Upper lobe of left lung (tissue), 6 donors: ENCODE results near the gene DLG4. TPM values are rescaled to one million over a fixed set of nuclear protein-coding genes. Genes with fewer than 3 reads are reported as not detected.

Source experiments
- ATAC-seq, 2 donors: fragments of 200-7000 bp; cut with Tn5 transposase; one replicate each; pipeline ENCODE4 v1.9.1; 2022; ENCODE audit warnings: mild to moderate bottlenecking in 2 of 2, moderate library complexity in 2 of 2; ENCODE audit not compliant: low FRiP score in 2 of 2
- DNase-seq, 2 donors: peaks; one replicate each; pipeline ENCODE4 v3.0.0-alpha.2; 2019 to 2020
- H3K27ac ChIP-seq, 4 donors: fragments of 200-600 bp; sonication (generic); one replicate each; pipeline ENCODE4 v1.5.1; 2016 to 2019
- H3K27me3 ChIP-seq, 4 donors: fragments of 200-600 bp; sonication (generic); one replicate each; pipeline ENCODE4 v1.5.1; 2017 to 2019
- H3K36me3 ChIP-seq, 4 donors: fragments of 200-600 bp; sonication (generic); one replicate each; pipeline ENCODE4 v1.5.1; 2016 to 2019
- H3K4me1 ChIP-seq, 4 donors: fragments of 200-600 bp; sonication (generic); one replicate each; pipeline ENCODE4 v1.5.1; 2018 to 2019
- H3K4me3 ChIP-seq, 4 donors: fragments of 200-600 bp; sonication (generic); one replicate each; pipeline ENCODE4 v1.5.1; 2017 to 2019; ENCODE audit warnings: mild to moderate bottlenecking in 2 of 4, moderate library complexity in 1 of 4
- H3K9me3 ChIP-seq, 4 donors: fragments of 200-600 bp; sonication (generic); one replicate each; pipeline ENCODE4 v1.5.1; 2018 to 2019
- EP300 ChIP-seq, 4 donors: sonication (generic); formaldehyde crosslinking; IDR thresholded peaks; one replicate each; pipeline ENCODE4 v1.5.1; 2017; ENCODE audit warnings: antibody characterized with exemption in 4 of 4, control low read depth in 2 of 4
- POLR2A ChIP-seq, 4 donors: fragments of 450-650 bp; IDR thresholded peaks; one replicate each; pipeline ENCODE4 v1.5.1; 2016 to 2017; ENCODE audit warnings: antibody characterized with exemption in 4 of 4, mild to moderate bottlenecking in 2 of 4
- POLR2AphosphoS5 ChIP-seq, 2 donors: sonication (generic); formaldehyde crosslinking; IDR thresholded peaks; one replicate each; pipeline ENCODE4 v1.5.1; 2017; ENCODE audit warnings: antibody characterized with exemption in 2 of 2
- WGBS, 2 donors: methylation state at CpG; one replicate each; pipeline ENCODE4 v1.1.5; 2017 to 2018; 5-methylcytosine and 5-hydroxymethylcytosine counted together
- total RNA-seq, 6 donors: library from RNA; depleted of rRNA in 4 of 6; stranded (reverse); fragments of >200 nt in 4 of 6; gene quantifications; one replicate each; pipeline versions ENCODE4 v1.1.0 to v1.2.1, GENCODE V29; 2016 to 2021
- TF ChIP-seq, protein P1 (sequence below), 6 experiments: fragments of 450-650 bp in 4 of 6; fragments of 200-600 bp in 2 of 6; sonication (generic) in 2 of 6; IDR thresholded peaks; one replicate each; pipeline ENCODE4 v1.5.1; 2016 to 2019; ENCODE audit warnings: antibody characterized with exemption in 6 of 6
- donor health status: DM: no; HTN: no; CAD: no; lungs with moderate emphysema.
- donor health status: DM: no; HTN: yes; CAD: no; lungs with severe emphysema.

Gene DLG4
- total RNA-seq, 6 donors from 2014 or later = 10.5 to 32.5 (median 19.4) TPM

DNA sequence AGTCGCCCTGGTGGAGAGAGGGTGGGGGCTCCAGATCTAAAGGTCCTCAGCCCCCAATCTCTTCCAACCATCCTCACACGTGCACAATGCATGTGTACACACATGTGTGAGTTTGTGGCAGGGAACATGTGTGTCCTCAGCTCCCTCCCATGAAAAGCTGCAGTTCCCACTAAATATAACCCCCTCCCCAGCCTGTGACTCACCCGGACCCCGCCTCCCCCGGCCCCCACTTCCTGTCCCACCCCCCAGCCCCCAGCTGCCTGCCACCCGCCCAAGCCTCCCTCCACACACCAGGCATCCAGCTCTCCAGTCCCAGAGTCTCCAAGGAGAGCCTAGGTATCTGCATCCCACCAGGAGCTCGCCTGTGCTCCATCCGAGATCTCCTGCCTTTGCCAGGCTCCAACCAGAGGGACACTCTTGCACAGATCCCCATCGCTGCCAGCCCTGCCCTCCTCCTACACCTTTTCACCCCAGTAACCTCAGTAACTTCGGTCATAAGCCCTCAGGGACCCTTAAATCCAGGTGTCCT is 3.9 kb downstream of the DLG4 start:
- Histone ChIP-seq H3K27me3 (no peaks in the 10 kb centered on the region), H3K9me3 (no peaks in the 10 kb centered on the region), H3K36me3 (no peaks in the 10 kb centered on the region), H3K4me3 (peak overlapping the region in 1 of 4 donors; percentile 60), H3K4me1 (peaks cover 49 to 66% (median 53%) of the 10 kb centered on the region in 4 donors), H3K27ac (peak overlapping the region; percentile 42 to 100 (median 84))
- no peak for TF ChIP-seq POLR2A (IDR thresholded peaks at IDR 0.05)
- no peak for TF ChIP-seq POLR2AphosphoS5 (IDR thresholded peaks at IDR 0.05)
- TF ChIP-seq, protein P1, sequence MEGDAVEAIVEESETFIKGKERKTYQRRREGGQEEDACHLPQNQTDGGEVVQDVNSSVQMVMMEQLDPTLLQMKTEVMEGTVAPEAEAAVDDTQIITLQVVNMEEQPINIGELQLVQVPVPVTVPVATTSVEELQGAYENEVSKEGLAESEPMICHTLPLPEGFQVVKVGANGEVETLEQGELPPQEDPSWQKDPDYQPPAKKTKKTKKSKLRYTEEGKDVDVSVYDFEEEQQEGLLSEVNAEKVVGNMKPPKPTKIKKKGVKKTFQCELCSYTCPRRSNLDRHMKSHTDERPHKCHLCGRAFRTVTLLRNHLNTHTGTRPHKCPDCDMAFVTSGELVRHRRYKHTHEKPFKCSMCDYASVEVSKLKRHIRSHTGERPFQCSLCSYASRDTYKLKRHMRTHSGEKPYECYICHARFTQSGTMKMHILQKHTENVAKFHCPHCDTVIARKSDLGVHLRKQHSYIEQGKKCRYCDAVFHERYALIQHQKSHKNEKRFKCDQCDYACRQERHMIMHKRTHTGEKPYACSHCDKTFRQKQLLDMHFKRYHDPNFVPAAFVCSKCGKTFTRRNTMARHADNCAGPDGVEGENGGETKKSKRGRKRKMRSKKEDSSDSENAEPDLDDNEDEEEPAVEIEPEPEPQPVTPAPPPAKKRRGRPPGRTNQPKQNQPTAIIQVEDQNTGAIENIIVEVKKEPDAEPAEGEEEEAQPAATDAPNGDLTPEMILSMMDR (IDR thresholded peaks at IDR 0.05) = no peak
- TF ChIP-seq EP300 (IDR thresholded peaks at IDR 0.05) = no peak
- WGBS, 2 donors = 18 to 20% methylated on average over 7 to 10 of the region's 10 CpGs
- DNase-seq = no peak
- no peak for ATAC-seq

DNA sequence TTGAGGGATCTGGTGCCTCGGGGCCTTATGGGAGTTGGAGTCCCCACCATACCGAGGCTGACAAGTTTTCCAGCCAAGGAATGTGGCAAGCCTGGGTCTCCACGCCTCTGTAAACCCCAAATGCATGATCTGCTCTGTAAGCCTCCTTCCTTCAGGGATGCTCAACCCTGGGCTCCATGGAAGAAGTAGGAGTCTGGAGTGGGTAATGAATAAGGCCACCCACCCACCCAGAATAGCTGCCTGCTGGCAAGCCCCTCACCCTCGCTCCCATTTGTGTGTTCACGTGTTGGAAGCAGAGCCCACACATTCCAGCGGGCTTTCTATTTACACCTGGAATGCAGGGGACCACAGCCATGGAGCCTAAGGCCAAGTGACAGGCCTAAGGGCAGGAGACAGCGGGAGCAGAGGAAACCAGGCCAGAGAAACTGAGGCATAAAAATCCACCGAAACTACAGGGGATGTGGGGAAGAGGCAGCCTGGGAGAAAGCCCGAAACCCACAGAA is 4.4 kb downstream of the DLG4 start:
- H3K4me3 ChIP-seq = peak overlapping the region in 3 of 4 donors; percentile 53 to 59 (median 54)
- no peaks in the 10 kb centered on the region for H3K27me3 ChIP-seq
- TF ChIP-seq, protein P1 (IDR thresholded peaks at IDR 0.05) = no peak
- no peak for TF ChIP-seq EP300 (IDR thresholded peaks at IDR 0.05)
- H3K36me3 ChIP-seq = no peaks in the 10 kb centered on the region
- DNase-seq (no peak), ATAC-seq (no peak)
- WGBS, 2 donors = 25 to 32% methylated on average over 9 of the region's 9 CpGs
- no peaks in the 10 kb centered on the region for H3K9me3 ChIP-seq
- H3K4me1 ChIP-seq = peaks cover 46 to 61% (median 49%) of the 10 kb centered on the region in 4 donors
- H3K27ac ChIP-seq = peak overlapping the region; percentile 42 to 100 (median 84)

DNA sequence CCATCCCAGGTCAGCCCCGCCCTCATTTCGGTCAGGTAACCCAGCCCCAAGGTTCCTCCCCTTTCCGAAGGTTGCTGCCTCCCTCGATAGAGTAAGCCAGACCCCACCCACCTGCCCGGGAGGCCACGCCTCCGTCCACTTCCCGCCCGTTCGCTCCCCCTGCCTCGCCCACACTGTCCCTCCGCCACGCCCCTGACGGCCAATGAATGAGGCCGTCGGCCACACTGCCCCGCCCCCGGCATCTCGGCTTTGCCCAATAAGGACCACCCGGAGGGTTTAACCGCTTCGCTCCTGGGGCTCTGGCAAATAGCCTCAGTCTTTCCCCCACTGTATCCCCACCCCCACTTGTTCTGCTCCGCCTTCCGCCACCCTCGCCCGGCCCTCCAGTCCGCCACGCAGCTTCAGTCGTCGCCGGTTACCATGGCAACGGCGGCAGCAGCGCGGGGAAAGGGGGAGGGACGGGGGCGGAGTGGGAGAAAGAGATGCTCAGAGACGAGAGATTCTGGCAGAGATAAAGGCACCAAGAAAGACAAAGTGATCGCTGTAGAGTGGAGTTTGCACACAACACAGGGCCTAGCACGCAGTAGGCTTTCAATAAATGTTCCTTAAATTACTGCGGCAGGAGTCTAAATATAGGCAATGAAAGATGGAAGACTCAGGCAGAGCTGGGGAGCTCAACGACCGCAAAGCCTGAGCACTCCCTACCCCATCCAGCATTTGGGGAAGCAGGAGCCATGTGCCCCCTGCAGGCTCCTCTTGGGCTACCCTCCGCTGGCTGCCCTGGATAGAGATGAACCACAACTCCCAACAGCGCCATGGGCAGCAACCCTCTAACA is 5.1 kb downstream of the DLG4 start:
- peak overlapping the region; percentile 42 to 100 (median 84) for H3K27ac ChIP-seq
- DNase-seq (peak; percentile 98 to 99), ATAC-seq (peak; percentile 94 to 96)
- 0 to 1% methylated on average over 35 to 40 of the region's 45 CpGs for WGBS, 2 donors
- H3K36me3 ChIP-seq = no peaks in the 10 kb centered on the region
- no peaks in the 10 kb centered on the region for H3K27me3 ChIP-seq
- peak overlapping the region; percentile 21 to 59 (median 54) for H3K4me3 ChIP-seq
- H3K4me1 ChIP-seq = peaks cover 46 to 60% (median 49%) of the 10 kb centered on the region in 4 donors
- peak in 1 of 4 donors; percentile 18 for TF ChIP-seq POLR2A (IDR thresholded peaks at IDR 0.05)
- peak in 1 of 4 donors; percentile 3 for TF ChIP-seq EP300 (IDR thresholded peaks at IDR 0.05)
- TF ChIP-seq POLR2AphosphoS5 (IDR thresholded peaks at IDR 0.05) = peak; percentile 32 to 62
- TF ChIP-seq, protein P1 (IDR thresholded peaks at IDR 0.05) = peak; percentile 31 to 58 (median 39)
- no peaks in the 10 kb centered on the region for H3K9me3 ChIP-seq

DNA sequence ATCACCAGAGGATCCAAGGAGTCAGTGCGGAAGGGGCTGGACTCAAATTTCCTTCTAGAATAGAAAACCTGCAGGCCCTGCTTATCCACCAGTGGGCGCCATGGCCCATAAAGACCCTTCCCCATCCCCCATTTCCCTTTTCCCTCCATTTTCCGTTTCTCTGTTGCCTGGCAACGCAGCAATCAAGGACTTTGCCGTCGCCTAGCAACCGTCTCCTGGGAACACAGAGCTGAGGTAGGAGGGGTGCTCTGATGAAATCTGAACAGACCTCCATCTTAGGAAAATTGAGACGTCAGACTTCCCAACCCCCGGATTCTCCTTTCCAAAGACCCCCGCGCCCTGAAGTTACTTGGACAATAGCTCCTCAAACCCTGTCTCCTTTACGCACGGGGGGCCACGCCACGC is 5.7 kb downstream of the DLG4 start:
- ATAC-seq (peak in 1 of 2 donors; percentile 2), DNase-seq (peak in 1 of 2 donors; percentile 69)
- Histone ChIP-seq H3K4me1 (peaks cover 41 to 54% (median 43%) of the 10 kb centered on the region in 4 donors), H3K9me3 (no peaks in the 10 kb centered on the region), H3K36me3 (no peaks in the 10 kb centered on the region), H3K27me3 (no peaks in the 10 kb centered on the region), H3K27ac (peak overlapping the region; percentile 42 to 99 (median 60)), H3K4me3 (peak overlapping the region in 3 of 4 donors; percentile 53 to 59 (median 54))
- TF ChIP-seq POLR2AphosphoS5 (IDR thresholded peaks at IDR 0.05) (no peak), EP300 (IDR thresholded peaks at IDR 0.05) (no peak), POLR2A (IDR thresholded peaks at IDR 0.05) (no peak)
- TF ChIP-seq, protein P1 (IDR thresholded peaks at IDR 0.05) = peak in 4 of 6 experiments; percentile 19 to 36 (median 28)
- WGBS, 2 donors = 5 to 7% methylated on average over 15 of the region's 15 CpGs
